Neuronal stem cell (in vitro differentiated cells): ENCODE measurements around the gene PCCA.

Experiments used
- DNase-seq: peaks from one replicate; pipeline ENCODE4 v3.0.0-alpha.2; 2013; ENCODE audit warnings: low spot score
- H2AFZ ChIP-seq: one replicate; pipeline ENCODE4 v1.6.1; 2013; ENCODE audit warnings: mild to moderate bottlenecking, low read length, inconsistent platforms
- H2AK5ac ChIP-seq: 2 replicates; pipeline ENCODE4 v1.6.1; 2013; ENCODE audit warnings: low read depth, mild to moderate bottlenecking, inconsistent platforms, low read length, moderate library complexity, mixed read lengths
- H2BK120ac ChIP-seq: 2 replicates; pipeline ENCODE4 v1.6.1; 2013; ENCODE audit warnings: low read depth, mild to moderate bottlenecking, inconsistent platforms, low read length, moderate library complexity, mixed read lengths
- H2BK12ac ChIP-seq: one replicate; pipeline ENCODE4 v1.6.1; 2013; ENCODE audit warnings: low read length, inconsistent platforms
- H2BK15ac ChIP-seq: 2 replicates; pipeline ENCODE4 v1.6.1; 2013; ENCODE audit warnings: mild to moderate bottlenecking, low read length, inconsistent platforms, mixed read lengths
- H2BK5ac ChIP-seq: one replicate; pipeline ENCODE4 v1.6.1; 2013; ENCODE audit warnings: inconsistent platforms, mild to moderate bottlenecking, low read length, moderate library complexity
- H3K14ac ChIP-seq: one replicate; pipeline ENCODE4 v1.6.1; 2013; ENCODE audit warnings: low read length, inconsistent platforms
- H3K18ac ChIP-seq: 2 replicates; pipeline ENCODE4 v1.6.1; 2013; ENCODE audit warnings: low read length, inconsistent platforms
- H3K23ac ChIP-seq: 2 replicates; pipeline ENCODE4 v1.6.1; 2013; ENCODE audit warnings: low read depth, mild to moderate bottlenecking, mixed read lengths, low read length, inconsistent platforms; ENCODE audit not compliant: poor library complexity
- H3K27ac ChIP-seq: replicated peaks from 3 replicates; pipeline ENCODE4 v1.5.1; 2013; ENCODE audit warnings: low read length, inconsistent platforms
- H3K27me3 ChIP-seq, 3 experiments: 2 replicates each; pipeline ENCODE4 v1.6.1; 2013; ENCODE audit warnings: low read length in 3 of 3, mild to moderate bottlenecking in 2 of 3, inconsistent platforms in 1 of 3, low read depth in 1 of 3, mixed read lengths in 1 of 3, moderate library complexity in 1 of 3; ENCODE audit not compliant: control insufficient read depth in 3 of 3, insufficient read depth in 3 of 3
- H3K36me3 ChIP-seq, 2 donors: replicated peaks in 1 of 2; 2 replicates each; pipeline ENCODE4 v1.6.1; 2013; ENCODE audit warnings: low read length in 2 of 2; ENCODE audit not compliant: control insufficient read depth in 2 of 2, insufficient read depth in 2 of 2
- H3K4ac ChIP-seq: 2 replicates; pipeline ENCODE4 v1.6.1; 2013; ENCODE audit warnings: inconsistent platforms, mild to moderate bottlenecking, low read length, moderate library complexity
- H3K4me1 ChIP-seq, 2 donors: 1 replicate in 1 of 2; 2 replicates in 1 of 2; pipeline ENCODE4 v1.6.1; 2013; ENCODE audit warnings: low read length in 2 of 2, low read depth in 1 of 2; ENCODE audit not compliant: control insufficient read depth in 2 of 2, insufficient read depth in 1 of 2
- H3K4me2 ChIP-seq: one replicate; pipeline ENCODE4 v1.6.1; 2013; ENCODE audit warnings: mild to moderate bottlenecking, low read length, inconsistent platforms; ENCODE audit not compliant: insufficient read depth, poor library complexity, severe bottlenecking
- H3K4me3 ChIP-seq, 2 donors: 2 replicates each; pipeline ENCODE4 v1.5.1; 2013; ENCODE audit warnings: low read length in 2 of 2, mild to moderate bottlenecking in 2 of 2, inconsistent platforms in 1 of 2, moderate library complexity in 1 of 2
- H3K79me1 ChIP-seq: one replicate; pipeline ENCODE4 v1.6.1; 2013; ENCODE audit warnings: low read depth, mild to moderate bottlenecking, inconsistent platforms, low read length, moderate library complexity
- H3K9ac ChIP-seq: one replicate; pipeline ENCODE4 v1.6.1; 2013; ENCODE audit warnings: mild to moderate bottlenecking, low read depth, low read length, inconsistent platforms; ENCODE audit not compliant: poor library complexity
- H3K9me3 ChIP-seq, 2 donors: replicated peaks in 1 of 2; 2 replicates each; pipeline versions ENCODE3 to v1.6.1; 2013; ENCODE audit warnings: low read length in 2 of 2, mild to moderate bottlenecking in 2 of 2, inconsistent platforms in 1 of 2, low read depth in 1 of 2, mixed read lengths in 1 of 2, moderate library complexity in 1 of 2; ENCODE audit not compliant: control insufficient read depth in 2 of 2, insufficient read depth in 1 of 2
- H4K8ac ChIP-seq: one replicate; pipeline ENCODE4 v1.6.1; 2013; ENCODE audit warnings: low read depth, mild to moderate bottlenecking, inconsistent platforms, low read length, moderate library complexity
- H4K91ac ChIP-seq: one replicate; pipeline ENCODE4 v1.6.1; 2013; ENCODE audit warnings: low read length, low read depth, mild to moderate bottlenecking, inconsistent platforms; ENCODE audit not compliant: poor library complexity
- WGBS, 2 donors: extraction: QIAGEN DNeasy Blood & Tissue Kit; methylation state at CpG; one replicate each; pipeline ENCODE4 v1.1.7; 2013; ENCODE audit warnings: missing lambda C conversion rate in 2 of 2, mixed read lengths in 1 of 2; ENCODE audit not compliant: insufficient read length in 2 of 2, insufficient replicate concordance in 1 of 2; ENCODE audit errors: extremely low coverage in 2 of 2; 5-methylcytosine and 5-hydroxymethylcytosine counted together

The PCCA gene

DNA sequence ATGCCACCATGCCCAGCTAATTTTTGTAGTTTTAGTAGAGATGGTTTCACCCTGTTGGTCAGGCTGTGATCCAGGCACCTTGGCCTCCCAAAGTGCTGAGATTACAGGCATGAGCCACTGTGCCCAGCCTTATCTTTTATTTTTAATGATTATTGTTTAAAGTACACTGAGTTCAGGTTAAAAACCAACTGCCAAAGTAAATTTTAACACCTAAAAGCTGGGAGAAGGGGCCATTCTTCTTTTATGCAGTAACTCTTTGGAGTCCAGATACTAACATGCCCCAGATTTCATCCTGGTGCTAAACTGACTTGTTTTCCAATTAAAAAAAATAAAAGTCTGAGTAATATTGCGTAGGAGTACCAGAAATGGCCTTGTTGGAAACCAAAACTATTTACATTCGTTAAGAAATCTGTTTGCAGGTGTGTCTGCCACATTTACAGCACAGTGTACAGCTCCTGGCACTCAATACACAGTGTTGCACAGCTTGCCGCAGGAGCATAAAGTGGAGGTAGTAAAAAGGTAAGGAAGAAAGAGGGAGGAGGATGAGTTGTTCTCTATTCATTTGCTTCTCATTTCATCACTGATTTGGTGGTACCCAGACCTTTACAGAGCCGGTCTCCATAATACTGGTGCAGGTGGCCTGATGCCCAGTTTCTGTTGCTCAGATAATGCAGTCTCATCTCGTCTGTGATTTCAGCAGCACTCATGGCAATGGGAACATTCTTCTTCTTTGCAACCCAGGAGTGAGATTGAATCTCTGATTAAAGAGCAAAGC is 108.9 kb downstream of the PCCA start:
- Histone ChIP-seq H3K18ac (no peak overlapping the region), H4K91ac (no peak overlapping the region), H2BK120ac (no peak overlapping the region), H2BK5ac (no peak overlapping the region), H3K27ac (no peak overlapping the region), H2BK15ac (no peak overlapping the region), H3K4me3 (no peak overlapping the region), H2AFZ (no peak overlapping the region), H3K4ac (no peak overlapping the region), H2AK5ac (no peak overlapping the region), H4K8ac (no peak overlapping the region), H3K27me3 (no peaks in the 10 kb centered on the region), H3K23ac (no peak overlapping the region), H3K4me1 (peaks cover 0 to 16% of the 10 kb centered on the region in 2 donors), H3K9ac (no peak overlapping the region), H3K36me3 (no peaks in the 10 kb centered on the region), H3K4me2 (no peak overlapping the region), H2BK12ac (no peak overlapping the region), H3K14ac (no peak overlapping the region), H3K79me1 (no peaks in the 10 kb centered on the region), H3K9me3 (peaks cover 0 to 4% of the 10 kb centered on the region in 2 donors)
- no CpG with 5 or more reads among the region's 5 CpGs for WGBS, 2 donors
- no peak for DNase-seq

DNA sequence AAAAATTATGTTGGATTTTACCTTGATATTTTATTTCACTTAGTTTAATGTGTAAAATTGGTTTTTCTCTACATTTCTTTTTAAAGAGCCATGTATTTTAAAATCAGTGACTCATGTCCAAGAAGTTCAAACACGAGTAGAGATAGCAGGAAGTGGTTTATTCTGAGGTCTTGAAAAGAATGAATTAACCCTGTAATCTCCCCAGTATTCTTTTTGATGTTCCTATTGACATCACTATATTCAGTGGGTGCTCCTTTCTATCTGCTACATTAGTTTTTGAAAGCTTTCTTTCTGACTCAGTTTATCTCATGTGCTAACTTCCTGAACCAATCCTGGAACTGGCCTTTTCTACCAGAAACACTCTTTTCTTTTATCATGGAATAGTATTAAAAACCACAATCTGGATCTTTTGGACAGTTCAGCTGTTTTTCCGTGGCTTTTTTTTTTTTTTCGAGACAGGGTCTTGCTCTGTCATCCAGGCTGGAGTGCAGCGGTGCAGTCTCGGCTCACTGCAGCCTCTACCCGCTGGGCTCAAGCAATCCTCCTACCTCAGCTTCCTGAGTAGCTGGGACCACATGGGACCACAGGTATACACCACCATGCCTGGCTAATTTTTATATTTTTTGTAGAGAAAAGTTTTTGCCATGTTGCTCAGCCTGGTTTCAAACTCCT is 114.9 kb downstream of the PCCA start:
- no peak overlapping the region for H2BK5ac ChIP-seq
- no peak overlapping the region for H3K23ac ChIP-seq
- DNase-seq: no peak
- peaks cover 0 to 4% of the 10 kb centered on the region in 2 donors for H3K9me3 ChIP-seq
- H3K4me3 ChIP-seq: no peak overlapping the region
- no peak overlapping the region for H3K4ac ChIP-seq
- H3K14ac ChIP-seq: no peak overlapping the region
- no peak overlapping the region for H2BK120ac ChIP-seq
- H3K36me3 ChIP-seq: peaks cover 0 to 1% of the 10 kb centered on the region in 2 donors
- H3K27me3 ChIP-seq: no peaks in the 10 kb centered on the region
- H3K79me1 ChIP-seq: no peaks in the 10 kb centered on the region
- H2BK15ac ChIP-seq: no peak overlapping the region
- H2AFZ ChIP-seq: no peak overlapping the region
- no peak overlapping the region for H2AK5ac ChIP-seq
- H3K9ac ChIP-seq: no peak overlapping the region
- no CpG with 5 or more reads among the region's 6 CpGs for WGBS, 2 donors
- H4K8ac ChIP-seq: no peak overlapping the region
- H3K4me2 ChIP-seq: no peak overlapping the region
- no peak overlapping the region for H4K91ac ChIP-seq
- H3K4me1 ChIP-seq: no peaks in the 10 kb centered on the region
- no peak overlapping the region for H3K27ac ChIP-seq
- H2BK12ac ChIP-seq: no peak overlapping the region
- no peak overlapping the region for H3K18ac ChIP-seq

DNA sequence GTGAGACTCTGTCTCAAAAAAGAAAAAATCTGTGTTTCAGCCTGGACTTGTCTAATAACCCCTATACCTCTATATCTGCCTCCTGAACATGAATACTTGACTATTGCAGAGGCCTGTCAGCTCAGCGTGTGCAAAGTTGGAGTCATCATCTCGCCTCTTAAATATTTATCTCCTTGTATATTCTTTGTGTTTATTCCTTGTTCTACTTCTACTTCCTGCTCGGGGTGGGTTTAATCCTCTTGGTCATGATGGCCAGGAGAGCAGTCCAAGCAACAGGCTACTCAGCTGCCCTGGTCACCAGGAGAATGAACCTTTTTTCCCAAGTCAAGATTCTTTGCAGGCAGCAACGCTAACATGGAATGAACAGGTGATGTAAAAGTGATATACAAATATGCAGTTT is 119.1 kb downstream of the PCCA start:
- Histone ChIP-seq H3K36me3 (peaks cover 0 to 36% of the 10 kb centered on the region in 2 donors), H3K4me1 (no peaks in the 10 kb centered on the region)

DNA sequence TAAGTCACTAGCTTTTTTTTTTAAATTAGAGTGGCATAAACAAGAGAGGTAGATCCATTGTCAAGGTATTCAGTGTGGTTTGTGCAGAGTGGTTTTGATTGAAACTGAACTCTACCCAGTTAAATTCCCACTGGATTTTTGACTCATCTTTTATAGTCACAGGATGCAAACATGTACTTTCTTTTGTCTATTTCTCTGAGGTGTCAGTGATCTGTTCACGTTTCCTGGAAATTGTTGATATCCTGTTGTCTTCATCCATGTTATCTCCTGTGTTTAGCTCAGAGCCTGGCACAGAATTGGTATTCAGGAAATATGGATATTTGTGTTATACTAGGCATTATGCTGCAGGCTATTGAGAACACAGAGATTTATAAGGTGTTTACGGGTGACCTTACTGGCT is 119.7 kb downstream of the PCCA start:
- no peak overlapping the region for H3K18ac ChIP-seq
- no peak overlapping the region for H2BK120ac ChIP-seq
- H3K9me3 ChIP-seq: no peaks in the 10 kb centered on the region
- no peaks in the 10 kb centered on the region for H3K79me1 ChIP-seq
- H2BK12ac ChIP-seq: no peak overlapping the region
- no peak overlapping the region for H3K14ac ChIP-seq
- no peak overlapping the region for H3K4me2 ChIP-seq
- no peak overlapping the region for H3K27ac ChIP-seq
- no CpG with 5 or more reads among the region's 2 CpGs for WGBS, 2 donors
- no peak overlapping the region for H3K9ac ChIP-seq
- no peak overlapping the region for H3K4me3 ChIP-seq
- peaks cover 0 to 38% of the 10 kb centered on the region in 2 donors for H3K36me3 ChIP-seq
- H2AK5ac ChIP-seq: no peak overlapping the region
- no peak overlapping the region for H4K8ac ChIP-seq
- H3K27me3 ChIP-seq: no peaks in the 10 kb centered on the region
- H3K4ac ChIP-seq: no peak overlapping the region
- H2BK15ac ChIP-seq: no peak overlapping the region
- H3K23ac ChIP-seq: no peak overlapping the region
- H4K91ac ChIP-seq: no peak overlapping the region
- H3K4me1 ChIP-seq: no peaks in the 10 kb centered on the region
- no peak overlapping the region for H2AFZ ChIP-seq
- H2BK5ac ChIP-seq: no peak overlapping the region
- no peak for DNase-seq

More for the DNA sequence above, 119.1 kb downstream of the PCCA start:
- Histone ChIP-seq H3K14ac (no peak overlapping the region), H4K91ac (no peak overlapping the region), H3K9ac (no peak overlapping the region), H3K27ac (no peak overlapping the region), H3K23ac (no peak overlapping the region), H2BK15ac (no peak overlapping the region), H3K4me2 (no peak overlapping the region), H3K4me3 (no peak overlapping the region), H3K4ac (no peak overlapping the region), H2BK120ac (no peak overlapping the region), H4K8ac (no peak overlapping the region), H3K9me3 (no peaks in the 10 kb centered on the region), H3K79me1 (no peaks in the 10 kb centered on the region), H2AK5ac (no peak overlapping the region), H3K27me3 (no peaks in the 10 kb centered on the region), H2BK12ac (no peak overlapping the region), H2AFZ (no peak overlapping the region), H3K18ac (no peak overlapping the region), H2BK5ac (no peak overlapping the region)
- no CpG with 5 or more reads among the region's 4 CpGs for WGBS, 2 donors
- DNase-seq: no peak
